HepG2 (cell line): ENCODE data around the gene RBM19. TPM values are rescaled to one million over a fixed set of nuclear protein-coding genes. Genes with fewer than 3 reads are reported as not detected.

Source experiments
- ATAC-seq: fragments of 200-7000 bp; cut with Tn5 transposase; 3 replicates; pipeline ENCODE4 v1.9.1; 2020; ENCODE audit warnings: mild to moderate bottlenecking, moderate library complexity
- BruUV-seq: library from RNA; stranded (reverse); fragments of 400-500 nt; replicated peaks from 2 replicates; lab custom pipeline; 2021; lab: Mats Ljungman, UMichigan
- CTCF ChIA-PET: fragments of 300-600 bp; formaldehyde crosslinking; extraction: SDS; loops from one replicate; lab custom pipeline; 2021; ENCODE audit warnings: low total read pairs, inconsistent platforms, low intra/inter-chr PET ratio; lab: Yijun Ruan, JAX
- POLR2A ChIA-PET: fragments of 350-600 bp; sonication (Branson Sonifier 250); formaldehyde crosslinking; loops from one replicate; lab custom pipeline; 2020; ENCODE audit warnings: antibody characterized with exemption, inconsistent platforms; lab: Yijun Ruan, JAX
- DNase-seq: peaks from one replicate; pipeline ENCODE4 v3.0.0-alpha.2; 2015; ENCODE audit warnings: low spot score
- FAIRE-seq: peaks from 3 replicates; lab custom pipeline; 2011; peaks lifted over from hg19 to GRCh38; lab: Jason Lieb, UNC
- H2AFZ ChIP-seq: one replicate; pipeline ENCODE4 v1.6.1; 2011; ENCODE audit warnings: low read length, inconsistent platforms
- H3K27ac ChIP-seq: fragments of 300-600 bp; 3 replicates; pipeline ENCODE4 v1.8.0; 2011; ENCODE audit warnings: mixed run types, mild to moderate bottlenecking, mixed read lengths, low read length, inconsistent platforms; ENCODE audit not compliant: insufficient read depth; ENCODE audit errors: extremely low read length
- H3K27me3 ChIP-seq, 2 experiments: fragments of 200-600 bp in 1 of 2; 2 replicates in 1 of 2; 3 replicates in 1 of 2; pipeline versions ENCODE4 v1.6.0 to v1.8.0; 2011; ENCODE audit warnings: low read length in 2 of 2, mild to moderate bottlenecking in 2 of 2, moderate library complexity in 2 of 2, inconsistent platforms in 1 of 2; ENCODE audit not compliant: insufficient read depth in 2 of 2, control insufficient read depth in 1 of 2
- H3K36me3 ChIP-seq, 2 experiments: fragments of 200-600 bp in 1 of 2; replicated peaks in 1 of 2; 2 replicates in 1 of 2; 3 replicates in 1 of 2; pipeline versions ENCODE4 v1.5.1 to v1.8.0; 2011; ENCODE audit warnings: low read length in 2 of 2, inconsistent platforms in 1 of 2; ENCODE audit not compliant: insufficient read depth in 2 of 2, control insufficient read depth in 1 of 2
- H3K4me1 ChIP-seq: 2 replicates; pipeline ENCODE4 v1.5.1; 2012; ENCODE audit warnings: low read length, inconsistent platforms; ENCODE audit not compliant: insufficient read depth
- H3K4me2 ChIP-seq: 2 replicates; pipeline ENCODE4 v1.6.0; 2011; ENCODE audit warnings: low read depth, low read length, inconsistent platforms
- H3K4me3 ChIP-seq, 3 experiments: fragments of 200-600 bp in 1 of 3; sonication (generic), shearing (Covaris generic) in 1 of 3; replicated peaks in 1 of 3; 2 replicates each; pipeline ENCODE4 v1.5.1; 2011 to 2016; ENCODE audit warnings: low read length in 3 of 3, inconsistent platforms in 2 of 3, low read depth in 2 of 3, mild to moderate bottlenecking in 2 of 3, control low read depth in 1 of 3, mixed read lengths in 1 of 3; ENCODE audit not compliant: insufficient read depth in 1 of 3
- H3K79me2 ChIP-seq: one replicate; pipeline ENCODE4 v1.6.1; 2011; ENCODE audit warnings: low read length, inconsistent platforms; ENCODE audit not compliant: insufficient read depth
- H3K9ac ChIP-seq: 2 replicates; pipeline ENCODE4 v1.6.0; 2011; ENCODE audit warnings: mild to moderate bottlenecking, low read depth, low read length, inconsistent platforms; ENCODE audit not compliant: insufficient read depth
- H3K9me3 ChIP-seq: 2 replicates; pipeline ENCODE4 v1.5.1; 2012; ENCODE audit warnings: mild to moderate bottlenecking, low read length
- H4K20me1 ChIP-seq: 2 replicates; pipeline ENCODE4 v1.6.0; 2011; ENCODE audit warnings: inconsistent platforms, mild to moderate bottlenecking, low read length, moderate library complexity; ENCODE audit not compliant: insufficient read depth
- DNMT1 ChIP-seq: sonication (generic); formaldehyde crosslinking; IDR thresholded peaks from 2 replicates; pipeline ENCODE4 v1.5.1; 2020; ENCODE audit warnings: mild to moderate bottlenecking, missing genetic modification reagents
- FOXO4 ChIP-seq: sonication (generic); formaldehyde crosslinking; conservative IDR thresholded peaks from 2 replicates; pipeline ENCODE4 v1.8.1; 2023; ENCODE audit warnings: missing genetic modification reagents
- GMEB2 ChIP-seq: IDR thresholded peaks from 2 replicates; pipeline ENCODE4 v1.6.1; 2016; ENCODE audit warnings: missing biosample characterization, missing genetic modification reagents, low read depth
- PHF21A ChIP-seq: sonication (generic); formaldehyde crosslinking; IDR thresholded peaks from 2 replicates; pipeline ENCODE4 v1.5.0; 2020; ENCODE audit warnings: mild to moderate bottlenecking, missing genetic modification reagents
- ZNF20 ChIP-seq: sonication (generic); formaldehyde crosslinking; IDR thresholded peaks from 2 replicates; pipeline ENCODE4 v1.4.0; 2020; ENCODE audit warnings: mild to moderate bottlenecking, moderate library complexity, missing genetic modification reagents
- ZNF563 ChIP-seq: sonication (generic); formaldehyde crosslinking; IDR thresholded peaks from 2 replicates; pipeline ENCODE4 v1.8.0; 2022; ENCODE audit warnings: mild to moderate bottlenecking, moderate library complexity, missing genetic modification reagents
- WGBS: methylation state at CpG from one replicate; pipeline ENCODE4 v1.1.6; 2017; ENCODE audit warnings: low lambda C conversion rate; 5-methylcytosine and 5-hydroxymethylcytosine counted together
- in situ Hi-C: cut with HindIII; loops from 2 replicates; pipeline ENCODE4 v1.10.0; 2017; ENCODE audit warnings: low pct_unique_long_range_greater_than_20kb; ENCODE audit not compliant: extremely low pct_ligation_motif_present
- intact Hi-C: fragments of 100-400 bp; cut with micrococcal nuclease; formaldehyde crosslinking; loops from one replicate; pipeline ENCODE4 v1.10.0; 2022; ENCODE audit not compliant: unreplicated experiment
- polyA plus RNA-seq, 8 experiments: library from polyadenylated mRNA; depleted of rRNA in 3 of 8; stranded (reverse) in 7 of 8; unstranded in 1 of 8; fragments of >200 nt; fragmentation: Illumina TruSeq in 4 of 8; extraction: Trizol in 4 of 8; gene quantifications; 2 replicates each; pipeline versions ENCODE4 v1.2.1 to v1.2.3, GENCODE V29; 2011 to 2016; ENCODE audit warnings: low read depth in 4 of 8, missing spikeins in 1 of 8, mixed read lengths in 1 of 8; ENCODE audit not compliant: insufficient read depth in 1 of 8
- total RNA-seq, 5 experiments: library from RNA; depleted of rRNA; stranded (reverse); fragments of >200 nt; fragmentation: Illumina TruSeq; extraction: Trizol; gene quantifications; 2 replicates each; pipeline ENCODE4 v1.2.3, GENCODE V29; 2016; ENCODE audit warnings: low read depth in 1 of 5
- TF ChIP-seq, protein P1 (sequence below): sonication (generic); formaldehyde crosslinking; conservative IDR thresholded peaks from 2 replicates; pipeline ENCODE4 v1.8.0; 2022; ENCODE audit warnings: missing genetic modification reagents
- TF ChIP-seq, protein P2 (sequence below): sonication (generic); formaldehyde crosslinking; IDR thresholded peaks from 2 replicates; pipeline ENCODE4 v1.4.0; 2020; ENCODE audit warnings: mild to moderate bottlenecking, missing genetic modification reagents
- TF ChIP-seq, protein P3 (sequence below): sonication (generic); formaldehyde crosslinking; IDR thresholded peaks from 2 replicates; pipeline ENCODE4 v1.4.0; 2020; ENCODE audit warnings: missing genetic modification reagents, mild to moderate bottlenecking, borderline replicate concordance

RBM19 gene
- total and polyA plus RNA-seq, 2 of the 13 experiments (the other 11 are each of a cell fraction or from before 2014, with no cell fraction given): 19.3 to 32.2 TPM

GRCh38 chr12:113829212-113829611, 136.9 kb downstream of the RBM19 start:
- in situ Hi-C loops (loop anchor here (10.0 kb wide), 1 partner anchor 364 kb away; no protein-coding TSS in a partner anchor), intact Hi-C loops (no loop called here)
- no peak for TF ChIP-seq FOXO4 (CRISPR knock-in tag)
- TF ChIP-seq GMEB2: no peak
- TF ChIP-seq ZNF563 (CRISPR knock-in tag): no peak
- TF ChIP-seq, protein P1, sequence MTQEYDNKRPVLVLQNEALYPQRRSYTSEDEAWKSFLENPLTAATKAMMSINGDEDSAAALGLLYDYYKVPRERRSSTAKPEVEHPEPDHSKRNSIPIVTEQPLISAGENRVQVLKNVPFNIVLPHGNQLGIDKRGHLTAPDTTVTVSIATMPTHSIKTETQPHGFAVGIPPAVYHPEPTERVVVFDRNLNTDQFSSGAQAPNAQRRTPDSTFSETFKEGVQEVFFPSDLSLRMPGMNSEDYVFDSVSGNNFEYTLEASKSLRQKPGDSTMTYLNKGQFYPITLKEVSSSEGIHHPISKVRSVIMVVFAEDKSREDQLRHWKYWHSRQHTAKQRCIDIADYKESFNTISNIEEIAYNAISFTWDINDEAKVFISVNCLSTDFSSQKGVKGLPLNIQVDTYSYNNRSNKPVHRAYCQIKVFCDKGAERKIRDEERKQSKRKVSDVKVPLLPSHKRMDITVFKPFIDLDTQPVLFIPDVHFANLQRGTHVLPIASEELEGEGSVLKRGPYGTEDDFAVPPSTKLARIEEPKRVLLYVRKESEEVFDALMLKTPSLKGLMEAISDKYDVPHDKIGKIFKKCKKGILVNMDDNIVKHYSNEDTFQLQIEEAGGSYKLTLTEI (CRISPR knock-in tag): no peak
- no peak for TF ChIP-seq DNMT1 (CRISPR knock-in tag)
- TF ChIP-seq PHF21A (CRISPR knock-in tag): no peak
- no peak for TF ChIP-seq ZNF20 (CRISPR knock-in tag)
- TF ChIP-seq, protein P2, sequence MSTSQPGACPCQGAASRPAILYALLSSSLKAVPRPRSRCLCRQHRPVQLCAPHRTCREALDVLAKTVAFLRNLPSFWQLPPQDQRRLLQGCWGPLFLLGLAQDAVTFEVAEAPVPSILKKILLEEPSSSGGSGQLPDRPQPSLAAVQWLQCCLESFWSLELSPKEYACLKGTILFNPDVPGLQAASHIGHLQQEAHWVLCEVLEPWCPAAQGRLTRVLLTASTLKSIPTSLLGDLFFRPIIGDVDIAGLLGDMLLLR (CRISPR knock-in tag): no peak
- TF ChIP-seq, protein P3, sequence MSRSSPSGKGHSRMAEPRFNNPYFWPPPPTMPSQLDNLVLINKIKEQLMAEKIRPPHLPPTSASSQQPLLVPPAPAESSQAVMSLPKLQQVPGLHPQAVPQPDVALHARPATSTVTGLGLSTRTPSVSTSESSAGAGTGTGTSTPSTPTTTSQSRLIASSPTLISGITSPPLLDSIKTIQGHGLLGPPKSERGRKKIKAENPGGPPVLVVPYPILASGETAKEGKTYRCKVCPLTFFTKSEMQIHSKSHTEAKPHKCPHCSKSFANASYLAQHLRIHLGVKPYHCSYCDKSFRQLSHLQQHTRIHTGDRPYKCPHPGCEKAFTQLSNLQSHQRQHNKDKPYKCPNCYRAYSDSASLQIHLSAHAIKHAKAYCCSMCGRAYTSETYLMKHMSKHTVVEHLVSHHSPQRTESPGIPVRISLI (CRISPR knock-in tag): no peak
- no peak overlapping the region for H3K4me3 ChIP-seq
- ATAC-seq: no peak
- H3K9me3 ChIP-seq: no peaks in the 10 kb centered on the region
- FAIRE-seq: no peak
- H3K79me2 ChIP-seq: no peaks in the 10 kb centered on the region
- H3K27me3 ChIP-seq: no peaks in the 10 kb centered on the region
- no peak overlapping the region for H3K4me2 ChIP-seq
- no peak overlapping the region for H3K9ac ChIP-seq
- BruUV-seq: no TSS peak
- H3K4me1 ChIP-seq: no peaks in the 10 kb centered on the region
- ChIA-PET CTCF (no interaction called here), POLR2A (no interaction called here)
- no peak overlapping the region for H3K27ac ChIP-seq
- H4K20me1 ChIP-seq: no peaks in the 10 kb centered on the region
- peaks cover 6% of the 10 kb centered on the region in 2 experiments; a peak in 3 of 5 replicates for H3K36me3 ChIP-seq
- 93% methylated on average over 7 of the region's 9 CpGs for WGBS
- DNase-seq: no peak
- no peak overlapping the region for H2AFZ ChIP-seq
